Stimulated activated CD8-positive, alpha-beta memory T cell treated with anti-CD3 and anti-CD28 coated beads, Interleukin-15, amount 100 ng/mL, for 1 hour (primary cell): ENCODE results near the gene WFDC12.
"Not testable (repeated sequence)": the region's sequence is repeated elsewhere in the genome, so short reads cannot be mapped to it uniquely, and the experiment has no call there.

Experiments used
- DNase-seq: peaks from one replicate; pipeline ENCODE4 v3.0.0-alpha.2; 2020; ENCODE audit warnings: low read depth

WFDC12 gene

GRCh38 chr20:45124365-45124764 lies at the start of gene WFDC12:
TSS of gene WFDC12 (minus strand) at chr20:45124465. CDS start at chr20:45124447, 18 bp downstream.
- DNase-seq: no peak

DNA sequence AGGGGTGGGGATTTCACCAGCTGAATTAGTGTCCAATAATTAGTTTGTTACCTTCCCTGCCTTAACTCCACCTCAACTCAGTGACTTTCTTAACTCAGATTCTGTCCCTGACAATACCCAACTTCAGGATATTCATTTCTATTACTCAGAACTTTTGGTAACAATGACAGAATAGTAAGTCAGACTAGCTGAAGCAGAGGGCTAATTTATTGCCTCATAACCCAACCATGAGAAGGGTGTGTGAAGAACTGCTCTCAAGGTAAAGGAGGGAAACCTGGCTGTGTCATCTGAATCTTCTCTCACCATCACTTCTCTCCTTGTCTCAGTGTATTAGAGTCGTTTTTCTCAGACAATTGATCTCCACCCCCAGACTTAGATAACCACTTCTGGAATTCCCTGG lies 49.3 kb upstream of the WFDC12 start:
- DNase-seq: no peak

DNA sequence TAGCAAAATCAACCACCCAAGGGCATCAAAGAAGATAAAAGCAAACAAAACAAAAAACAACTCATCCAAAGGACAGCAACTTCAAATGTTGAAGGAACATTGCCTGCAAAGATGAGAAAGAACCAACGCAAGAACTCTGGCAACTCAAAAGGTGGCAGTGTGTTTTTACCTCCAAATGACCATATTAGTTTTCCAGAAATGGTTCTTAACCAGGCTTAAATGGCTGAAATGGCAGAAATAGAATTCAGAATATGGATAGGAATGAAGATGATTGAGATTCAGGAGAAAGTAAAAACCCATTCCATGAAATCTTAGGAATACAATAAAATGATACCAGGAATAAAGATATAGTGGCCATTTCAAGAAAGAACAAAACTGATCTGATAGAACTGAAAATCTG lies 40.6 kb upstream of the WFDC12 start:
- no peak for DNase-seq

DNA sequence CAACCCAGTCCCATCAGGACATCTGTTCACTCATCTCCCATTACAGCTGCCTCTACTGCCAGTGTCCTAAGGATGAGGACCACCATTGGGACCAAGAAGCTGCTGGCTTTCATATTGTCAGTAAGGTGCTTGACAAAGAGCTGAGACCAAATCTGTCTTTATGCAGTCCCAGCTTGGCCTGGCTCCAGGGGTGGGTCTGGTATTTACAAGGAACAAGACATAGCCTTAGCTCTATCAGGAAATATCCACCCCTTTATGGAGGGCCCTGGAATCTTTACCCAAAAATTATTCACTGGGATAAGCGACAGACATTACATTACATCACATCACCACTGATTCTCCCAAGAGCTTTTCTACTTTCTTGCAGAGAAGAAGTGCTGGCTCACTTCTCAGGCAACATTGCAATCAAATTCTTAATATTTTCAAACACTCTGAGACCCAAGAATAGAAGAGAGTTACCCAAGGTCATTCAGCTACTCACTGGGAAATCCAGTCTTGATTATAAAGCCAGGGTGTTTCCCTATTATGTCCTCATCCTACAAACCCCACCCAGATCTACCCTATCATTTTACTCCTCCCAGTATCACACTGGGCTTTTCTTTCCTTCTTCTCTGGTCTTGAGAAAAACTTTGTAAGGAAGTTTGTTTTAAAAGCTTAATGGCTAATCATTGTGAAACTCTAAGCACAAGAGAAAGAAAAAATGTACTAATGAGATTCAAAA lies 39.0 kb upstream of the WFDC12 start:
- DNase-seq: no peak

- no peak for DNase-seq
Observed at GRCh38 chr20:45157962-45158361, 33.7 kb upstream of the WFDC12 start.

GRCh38 chr20:45156713-45157112 lies 32.4 kb upstream of the WFDC12 start:
- DNase-seq: no peak

DNA sequence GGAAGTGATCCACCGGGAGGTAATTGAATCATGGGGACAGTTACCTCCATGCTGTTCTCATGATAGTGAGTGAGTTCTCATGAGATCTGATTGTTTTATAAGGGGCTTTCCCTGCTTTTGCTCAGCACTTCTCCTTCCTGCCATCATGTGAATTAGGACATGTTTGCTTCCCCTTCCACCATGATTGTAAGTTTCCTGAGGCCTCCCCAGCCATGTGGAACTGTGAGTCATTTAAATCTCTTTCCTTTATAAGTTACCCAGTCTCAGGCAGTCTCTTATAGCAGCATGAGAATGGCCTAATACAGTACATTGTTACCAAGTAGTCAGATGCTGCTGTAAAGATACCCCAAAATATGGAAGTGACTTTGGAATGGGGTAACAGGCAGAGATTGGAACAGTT lies 30.5 kb upstream of the WFDC12 start:
- DNase-seq: not testable (repeated sequence)

DNA sequence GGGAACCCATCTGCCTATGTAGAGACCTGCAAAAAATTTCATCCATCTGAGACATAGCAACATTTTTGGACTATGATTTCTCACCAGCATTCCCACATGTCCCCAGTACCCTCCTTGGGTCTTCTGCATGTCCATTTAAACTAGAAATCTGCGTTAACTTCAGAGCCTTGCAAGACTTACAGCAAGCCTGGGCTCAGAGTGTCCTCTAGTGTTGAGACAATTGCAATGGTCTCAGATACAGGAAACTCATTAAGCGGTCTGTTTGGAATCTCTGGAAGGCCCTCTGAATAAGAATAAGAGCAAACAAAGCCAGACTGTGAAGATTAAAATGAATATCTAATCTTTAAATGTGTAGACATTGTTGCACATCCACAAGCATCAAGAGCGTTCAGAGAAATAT lies 29.9 kb upstream of the WFDC12 start:
- DNase-seq: no peak

DNA sequence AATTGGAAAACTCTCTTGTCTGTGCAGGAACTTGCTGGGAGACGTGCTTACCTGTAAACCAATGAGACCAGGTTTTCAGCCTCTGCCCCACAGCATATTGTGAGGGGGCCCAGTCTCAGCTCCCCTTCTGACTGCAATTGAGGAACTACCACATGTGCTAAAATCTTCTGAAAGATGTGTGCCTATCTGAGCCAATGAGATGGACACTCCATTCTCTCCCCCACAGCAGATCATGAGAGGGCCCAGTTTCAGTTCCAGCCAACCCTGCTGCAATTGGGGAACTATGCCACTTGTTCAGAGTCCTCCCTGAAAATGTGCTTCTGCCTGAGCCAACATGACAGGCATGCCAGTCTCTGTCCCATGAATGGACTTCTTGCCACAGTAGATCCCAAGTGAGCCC lies 29.5 kb upstream of the WFDC12 start:
- no peak for DNase-seq

DNA sequence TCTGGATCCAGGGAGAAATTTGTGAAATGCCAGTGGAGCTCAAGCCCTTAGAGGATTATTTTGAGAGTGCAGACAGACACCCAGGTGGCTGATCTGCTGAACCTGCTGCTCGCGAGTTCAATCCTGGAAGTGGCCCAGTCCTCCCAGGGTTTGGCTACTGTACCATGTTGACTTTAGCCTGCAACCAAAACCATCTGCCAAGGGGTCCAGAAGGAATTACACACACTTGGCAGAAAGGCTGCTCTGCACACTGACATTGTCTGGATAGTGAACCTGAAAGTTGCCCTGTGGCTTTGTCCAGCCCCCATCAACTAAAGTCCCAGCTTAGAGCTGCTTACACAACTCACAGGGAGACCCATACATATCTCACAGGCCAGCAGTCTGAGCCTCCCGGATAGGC lies 28.9 kb upstream of the WFDC12 start:
- no peak for DNase-seq

GRCh38 chr20:45152405-45152804 lies 28.1 kb upstream of the WFDC12 start:
- no peak for DNase-seq

GRCh38 chr20:45149062-45149461 lies 24.8 kb upstream of the WFDC12 start:
- no peak for DNase-seq

- no peak for DNase-seq
Observed at GRCh38 chr20:45140836-45141235, 16.6 kb upstream of the WFDC12 start.

- DNase-seq: not testable (repeated sequence)
Observed at GRCh38 chr20:45139733-45140375, 15.6 kb upstream of the WFDC12 start.

GRCh38 chr20:45138561-45139300 lies 14.5 kb upstream of the WFDC12 start:
- DNase-seq: peak; percentile 14

DNA sequence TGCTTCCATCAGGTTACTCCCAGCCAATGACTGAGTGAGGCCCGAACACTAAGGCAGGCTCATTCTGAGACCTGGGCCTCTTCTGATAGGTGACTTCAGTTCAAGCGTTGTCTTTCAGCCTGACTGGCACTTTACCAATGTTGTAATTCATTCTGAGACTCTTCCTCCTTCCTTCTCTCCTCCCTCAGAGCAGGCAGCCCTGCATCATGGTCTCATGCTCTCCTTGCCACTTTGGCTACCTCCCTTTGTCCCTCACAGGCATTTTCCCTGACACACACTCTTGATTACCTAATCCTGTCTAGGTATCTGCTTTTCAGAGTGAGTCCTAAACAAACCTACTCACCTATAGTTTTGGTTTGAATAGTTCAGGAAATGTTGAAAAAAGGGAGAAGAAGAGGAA lies 12.6 kb upstream of the WFDC12 start:
- no peak for DNase-seq

- no peak for DNase-seq
Observed at GRCh38 chr20:45128099-45128498, 3.8 kb upstream of the WFDC12 start.

- no peak for DNase-seq
Observed at GRCh38 chr20:45121388-45121787, 2.9 kb downstream of the WFDC12 start.

- no peak for DNase-seq
Observed at GRCh38 chr20:45119556-45120266, 4.6 kb downstream of the WFDC12 start.

DNA sequence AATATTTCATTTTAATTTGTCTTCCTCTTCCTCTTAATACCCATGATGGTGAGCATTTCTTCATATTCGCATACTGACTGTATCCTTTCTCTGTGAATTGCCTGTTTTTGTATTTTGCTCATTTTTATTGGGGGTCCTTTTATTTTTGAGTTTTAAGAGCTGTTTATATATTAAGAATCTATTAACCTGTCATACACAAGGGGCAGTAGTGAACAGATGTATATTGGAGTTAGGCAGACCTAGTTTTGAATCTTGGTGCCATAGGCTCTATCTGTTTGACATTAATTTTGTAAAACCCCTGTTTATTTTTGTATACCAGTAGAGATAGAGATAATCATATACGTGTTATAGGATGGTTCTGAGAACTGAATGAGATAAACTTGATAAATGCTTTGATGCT lies 6.2 kb downstream of the WFDC12 start:
- no peak for DNase-seq

DNA sequence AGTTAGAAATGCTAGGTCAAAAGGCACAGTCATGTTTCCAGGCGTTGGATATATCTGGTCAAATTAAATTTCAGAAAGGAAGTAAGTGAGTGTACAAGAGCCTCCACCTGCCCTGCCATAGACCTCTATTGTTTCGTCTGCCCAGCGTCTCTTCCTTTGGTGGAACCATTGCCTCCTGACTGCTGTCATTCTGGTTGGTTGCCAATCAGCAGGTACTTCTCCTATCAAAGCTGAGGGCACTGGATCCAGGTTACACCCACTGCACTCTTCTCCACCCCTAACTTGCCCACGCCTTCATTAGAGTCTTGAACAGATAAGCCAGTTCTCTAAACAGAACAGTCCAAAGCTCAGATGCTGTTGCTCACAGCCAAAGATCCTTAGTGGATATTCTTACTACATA lies 6.7 kb downstream of the WFDC12 start:
- DNase-seq: no peak

DNA sequence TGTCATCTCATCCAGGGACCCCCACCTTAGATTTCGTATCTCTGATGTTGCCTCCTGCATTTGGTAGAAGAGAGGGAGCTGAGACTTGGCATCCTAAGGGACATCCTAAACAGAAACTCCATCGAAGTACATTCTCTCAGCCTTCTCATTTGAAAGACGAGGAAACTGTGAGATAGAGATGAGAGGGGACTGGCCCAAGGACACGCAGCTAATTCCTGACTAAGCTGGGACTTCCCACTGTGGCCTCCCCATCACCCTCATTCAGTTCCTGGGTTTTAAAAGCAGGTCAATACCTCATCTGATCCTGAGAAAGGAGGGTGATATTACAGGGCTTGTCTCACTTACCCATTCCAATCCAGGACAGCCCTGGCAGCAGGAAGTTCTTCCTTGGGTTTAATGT lies 8.4 kb downstream of the WFDC12 start:
- no peak for DNase-seq

DNA sequence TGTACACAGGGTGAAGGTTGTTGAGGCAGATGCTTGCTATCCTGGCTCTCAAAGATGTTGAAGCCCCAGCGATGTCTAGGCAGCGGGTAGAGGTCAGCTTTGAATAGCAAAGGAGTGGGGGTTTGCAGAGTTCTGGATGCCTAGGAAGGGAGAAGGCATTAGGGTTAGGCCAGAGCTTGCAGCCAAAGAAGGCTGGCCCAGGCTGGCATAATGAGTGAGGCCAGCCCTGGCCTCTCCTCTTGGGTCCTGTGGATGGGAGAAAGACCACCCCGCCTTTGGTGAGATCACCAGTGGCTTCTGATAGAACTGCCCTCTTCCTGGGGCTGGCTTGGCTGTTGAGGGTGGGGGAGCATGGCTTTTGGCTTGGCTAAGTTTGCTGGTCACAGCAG lies 8.9 kb downstream of the WFDC12 start:
- DNase-seq: no peak
